GM12878 (cell line): ENCODE measurements around the gene ZNF470. TPM values are rescaled to one million over a fixed set of nuclear protein-coding genes. Genes with fewer than 3 reads are reported as not detected.

ENCODE experiments used
- ATAC-seq: fragments of 200-7000 bp; cut with Tn5 transposase; 3 replicates; pipeline ENCODE4 v1.9.1; 2020; ENCODE audit warnings: mild to moderate bottlenecking, moderate library complexity
- BruUV-seq: library from RNA; stranded (reverse); fragments of 400-500 nt; replicated peaks from 2 replicates; lab custom pipeline; 2021; lab: Mats Ljungman, UMichigan
- CTCF ChIA-PET: fragments of 300-600 bp; sonication (Branson Sonifier 250); formaldehyde crosslinking; extraction: SDS; loops from one replicate; lab custom pipeline; 2021; ENCODE audit warnings: inconsistent platforms; lab: Yijun Ruan, JAX
- POLR2A ChIA-PET: fragments of 350-600 bp; formaldehyde crosslinking; extraction: SDS; loops from one replicate; lab custom pipeline; 2021; ENCODE audit warnings: inconsistent platforms; lab: Charles Lee
- RAD21 ChIA-PET: fragments of 300-600 bp; sonication (Branson Sonifier 250); formaldehyde crosslinking; loops from one replicate; lab custom pipeline; 2023; ENCODE audit warnings: antibody characterized with exemption; ENCODE audit not compliant: unreplicated experiment; lab: Charles Lee
- SMC1A ChIA-PET: fragments of 300-600 bp; sonication (Branson Sonifier 250); formaldehyde crosslinking; loops from one replicate; lab custom pipeline; 2023; ENCODE audit not compliant: unreplicated experiment, uncharacterized antibody; lab: Charles Lee
- DNase-seq: peaks from one replicate; pipeline ENCODE4 v3.0.0-alpha.2; 2011; ENCODE audit warnings: low read depth, low spot score
- FAIRE-seq: peaks from 3 replicates; lab custom pipeline; 2011; peaks lifted over from hg19 to GRCh38; lab: Jason Lieb, UNC
- H2AFZ ChIP-seq: 2 replicates; pipeline ENCODE4 v1.6.0; 2011; ENCODE audit warnings: low read depth, low read length, control low read depth; ENCODE audit not compliant: control insufficient read depth
- H3K27ac ChIP-seq: 2 replicates; pipeline ENCODE4 v1.5.1; 2011; ENCODE audit warnings: control low read depth; ENCODE audit not compliant: control insufficient read depth, insufficient read depth
- H3K27me3 ChIP-seq, 2 experiments: replicated peaks in 1 of 2; 2 replicates each; pipeline versions ENCODE4 v1.6.0 to v1.6.1; 2011; ENCODE audit warnings: low read length in 1 of 2; ENCODE audit not compliant: control insufficient read depth in 2 of 2, insufficient read depth in 2 of 2
- H3K36me3 ChIP-seq, 2 experiments: 2 replicates each; pipeline ENCODE4 v1.5.1; 2011; ENCODE audit warnings: low read length in 1 of 2; ENCODE audit not compliant: control insufficient read depth in 2 of 2, insufficient read depth in 2 of 2
- H3K4me1 ChIP-seq: 2 replicates; pipeline ENCODE4 v1.6.1; 2011; ENCODE audit warnings: mild to moderate bottlenecking, low read length, moderate library complexity, mixed read lengths; ENCODE audit not compliant: control insufficient read depth, insufficient read depth
- H3K4me2 ChIP-seq: 2 replicates; pipeline ENCODE4 v1.6.0; 2011; ENCODE audit warnings: control low read depth; ENCODE audit not compliant: control insufficient read depth, insufficient read depth
- H3K4me3 ChIP-seq: fragments of 200-600 bp; sonication (generic); 2 replicates; pipeline ENCODE4 v1.5.1; 2016
- H3K79me2 ChIP-seq: 2 replicates; pipeline ENCODE4 v1.6.0; 2011; ENCODE audit warnings: low read length; ENCODE audit not compliant: control insufficient read depth, insufficient read depth
- H3K9ac ChIP-seq: 2 replicates; pipeline ENCODE4 v1.8.0; 2011; ENCODE audit warnings: low read length, control low read depth, mixed read lengths; ENCODE audit not compliant: control insufficient read depth, insufficient read depth
- H3K9me3 ChIP-seq: replicated peaks from 3 replicates; pipeline ENCODE4 v1.5.1; 2011; ENCODE audit warnings: mild to moderate bottlenecking, low read length; ENCODE audit not compliant: control insufficient read depth, insufficient read depth
- H4K20me1 ChIP-seq: 2 replicates; pipeline ENCODE4 v1.6.0; 2011; ENCODE audit not compliant: control insufficient read depth, insufficient read depth
- BCL3 ChIP-seq: IDR thresholded peaks from 2 replicates; pipeline ENCODE4 v1.6.1; 2011; ENCODE audit warnings: borderline replicate concordance, low read depth, mild to moderate bottlenecking, moderate library complexity, low read length; ENCODE audit not compliant: insufficient read depth, poor library complexity, severe bottlenecking
- KDM1A ChIP-seq: fragments of 200-600 bp; sonication (generic); IDR thresholded peaks from 2 replicates; pipeline ENCODE4 v1.6.1; 2016; ENCODE audit warnings: borderline replicate concordance
- POLR2AphosphoS5 ChIP-seq: IDR thresholded peaks from 2 replicates; pipeline ENCODE4 v1.6.1; 2011; ENCODE audit warnings: mild to moderate bottlenecking, low read length, inconsistent platforms
- RBBP5 ChIP-seq: fragments of 200-600 bp; sonication (generic); conservative IDR thresholded peaks from 2 replicates; pipeline ENCODE4 v1.6.1; 2016
- TARDBP ChIP-seq: IDR thresholded peaks from 2 replicates; pipeline ENCODE4 v1.6.1; 2016; ENCODE audit warnings: borderline replicate concordance
- ZBTB4 ChIP-seq: fragments of 450-650 bp; formaldehyde crosslinking; IDR thresholded peaks from 2 replicates; pipeline ENCODE4 v1.4.0; 2022; ENCODE audit warnings: mild to moderate bottlenecking, moderate library complexity
- WGBS: methylation state at CpG from one replicate; pipeline ENCODE4 v1.1.6; 2016; ENCODE audit warnings: low lambda C conversion rate; ENCODE audit not compliant: insufficient replicate concordance, insufficient coverage; ENCODE audit errors: missing lambda C conversion rate; 5-methylcytosine and 5-hydroxymethylcytosine counted together
- in situ Hi-C: fragments of 300-500 bp; cut with MboI; formaldehyde crosslinking; loops from 9 replicates; pipeline ENCODE4 v1.14.3; 2018; ENCODE audit warnings: mixed read lengths
- intact Hi-C: fragments of 100-400 bp; cut with micrococcal nuclease; formaldehyde crosslinking; loops from one replicate; pipeline ENCODE4 v1.14.2; 2022; ENCODE audit not compliant: unreplicated experiment
- polyA plus RNA-seq, 11 experiments: library from polyadenylated mRNA; depleted of rRNA in 4 of 11; unstranded in 6 of 11; stranded (reverse) in 5 of 11; fragments of >200 nt; fragmentation: Nextera tagmentation in 4 of 11; fragmentation: Illumina TruSeq in 1 of 11; extraction: Ambion mirVana in 4 of 11; extraction: Trizol in 1 of 11; gene quantifications; 1 replicate in 1 of 11; 2 replicates in 10 of 11; pipeline versions ENCODE4 v1.2.1 to v1.2.3, GENCODE V29; 2011 to 2016; ENCODE audit warnings: inconsistent platforms in 2 of 11, missing spikeins in 2 of 11, low read depth in 1 of 11
- total RNA-seq, 4 experiments: library from RNA; depleted of rRNA in 3 of 4; stranded (reverse); fragments of >200 nt in 3 of 4; fragmentation: Illumina TruSeq in 1 of 4; extraction: Trizol in 1 of 4; gene quantifications; 2 replicates each; pipeline versions ENCODE4 v1.2.1 to v1.2.3, GENCODE V29; 2013 to 2021

The ZNF470 gene
- total and polyA plus RNA-seq, 10 of the 15 experiments (the other 5 are each of a cell fraction or from before 2014, with no cell fraction given) = 0.16 to 1.4 (median 0.56) TPM

- TF ChIP-seq KDM1A = no peak
- TF ChIP-seq ZBTB4 (CRISPR knock-in tag) = no peak
- no peak for TF ChIP-seq TARDBP
- no peak for TF ChIP-seq BCL3
- no peak for TF ChIP-seq POLR2AphosphoS5
- TF ChIP-seq RBBP5 = no peak
- intact Hi-C loops = no loop called here
- H3K27ac ChIP-seq = no peak overlapping the region
- no peak for ATAC-seq
- H4K20me1 ChIP-seq = no peaks in the 10 kb centered on the region
- ChIA-PET POLR2A (no interaction called here), SMC1A (interaction anchor here (0.7 kb wide), 1 partner anchor 142 kb away, joined by 3 read pairs; no protein-coding TSS in a partner anchor), RAD21 (no interaction called here), CTCF (no interaction called here)
- H3K4me3 ChIP-seq = no peak overlapping the region
- BruUV-seq = no TSS peak
- H3K27me3 ChIP-seq = no peaks in the 10 kb centered on the region
- H3K9me3 ChIP-seq = peaks cover 6% of the 10 kb centered on the region; the same call in 1 of the 3 replicates
- WGBS = 100% methylated on average over 5 of the region's 5 CpGs
- no peak overlapping the region for H3K9ac ChIP-seq
- no peaks in the 10 kb centered on the region; a peak in 1 of 4 replicates for H3K36me3 ChIP-seq
- no peak for DNase-seq
- H3K4me2 ChIP-seq = no peak overlapping the region
- no peaks in the 10 kb centered on the region for H3K79me2 ChIP-seq
- no peak overlapping the region for H2AFZ ChIP-seq
- no peaks in the 10 kb centered on the region for H3K4me1 ChIP-seq
- FAIRE-seq = no peak
- in situ Hi-C loops = no loop called here
These were observed 46.4 kb downstream of the ZNF470 start for GRCh38 chr19:56613639-56614038.
